Cerebellar nuclear complex (tissue), 1 donor: ENCODE data around the gene DMXL1.
"Not testable (repeated sequence)": the region's sequence is repeated elsewhere in the genome, so short reads cannot be mapped to it uniquely, and the experiment has no call there.

Source experiments
- DNase-seq, 2 experiments: peaks; one replicate each; lab custom pipeline; 2025; lab: John Stamatoyannopoulos, UW

Gene DMXL1

DNA sequence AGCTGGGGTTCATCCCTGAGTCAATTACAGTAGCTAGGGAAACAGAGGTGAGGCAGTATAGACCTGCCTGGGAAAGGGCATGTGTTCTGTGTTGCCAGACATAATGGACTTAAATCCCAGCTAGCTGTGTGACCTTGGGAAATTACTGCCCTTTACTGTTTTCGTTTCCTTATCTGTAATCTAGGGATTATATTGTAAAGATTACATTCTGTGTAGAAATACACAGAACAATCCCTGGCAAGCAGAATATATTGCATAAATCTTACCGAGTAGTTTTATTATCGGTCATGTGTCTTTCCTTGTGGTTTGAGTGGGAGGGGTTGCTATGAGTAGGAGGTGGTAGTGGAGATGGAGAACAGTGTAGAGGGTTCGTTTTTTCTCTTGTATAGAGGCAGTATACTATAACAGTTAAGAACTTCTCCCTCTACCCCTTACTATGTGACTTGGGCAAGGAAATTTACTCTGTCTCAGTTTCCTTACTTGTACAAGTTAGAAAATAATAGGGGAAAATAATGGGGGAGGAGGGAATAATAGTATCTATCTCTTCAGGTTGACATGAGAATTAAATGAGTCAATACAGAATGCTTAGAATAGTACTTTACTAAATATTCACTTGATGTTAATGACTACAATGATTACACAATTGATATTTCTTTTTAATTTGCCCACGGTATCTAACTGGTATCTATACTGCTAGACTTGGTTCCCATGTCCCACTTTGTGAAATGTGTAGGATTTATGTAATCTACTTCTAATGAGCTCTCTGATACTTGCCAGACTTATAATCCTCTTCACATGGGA, 7.1 kb upstream of the DMXL1 start:
- no peak for DNase-seq

- no peak for DNase-seq
Measured at GRCh38 chr5:119067450-119067849, 3.4 kb upstream of the DMXL1 start.

GRCh38 chr5:119070578-119070827, 384 bp upstream of the DMXL1 start:
- no peak for DNase-seq

- DNase-seq: no peak
Measured at GRCh38 chr5:119071561-119071995, 691 bp downstream of the DMXL1 start.

GRCh38 chr5:119072496-119072895, 1.6 kb downstream of the DMXL1 start:
- DNase-seq: no peak

DNA sequence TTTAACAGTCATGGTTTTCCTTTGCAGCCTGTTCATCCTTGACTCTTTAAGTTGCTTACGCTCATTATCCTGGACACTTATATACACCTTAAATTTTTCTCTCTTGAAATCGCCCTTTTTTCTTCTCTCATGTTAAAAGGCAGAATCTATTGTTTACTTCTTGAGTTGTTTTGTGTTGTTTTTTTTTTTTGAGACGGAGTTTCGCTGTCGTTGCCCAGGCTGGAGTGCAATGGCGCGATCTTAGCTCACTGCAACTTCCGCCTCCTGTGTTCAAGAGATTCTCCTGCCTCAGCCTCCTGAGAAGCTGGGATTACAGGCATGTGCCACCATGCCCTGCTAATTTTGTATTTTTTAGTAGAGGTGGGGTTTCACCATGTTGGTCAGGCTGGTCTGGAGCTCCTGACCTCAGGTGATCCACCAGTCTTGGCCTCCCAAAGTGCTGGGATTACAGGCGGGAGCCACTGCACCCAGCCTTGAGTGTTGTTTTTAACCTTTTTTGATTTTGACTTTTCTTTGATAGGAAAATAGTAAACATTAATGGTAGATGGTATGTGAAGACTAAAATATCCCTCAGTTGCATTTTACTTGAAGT, 3.0 kb downstream of the DMXL1 start:
- DNase-seq: not testable (repeated sequence)

GRCh38 chr5:119074419-119074818, 3.5 kb downstream of the DMXL1 start:
- no peak for DNase-seq

DNA sequence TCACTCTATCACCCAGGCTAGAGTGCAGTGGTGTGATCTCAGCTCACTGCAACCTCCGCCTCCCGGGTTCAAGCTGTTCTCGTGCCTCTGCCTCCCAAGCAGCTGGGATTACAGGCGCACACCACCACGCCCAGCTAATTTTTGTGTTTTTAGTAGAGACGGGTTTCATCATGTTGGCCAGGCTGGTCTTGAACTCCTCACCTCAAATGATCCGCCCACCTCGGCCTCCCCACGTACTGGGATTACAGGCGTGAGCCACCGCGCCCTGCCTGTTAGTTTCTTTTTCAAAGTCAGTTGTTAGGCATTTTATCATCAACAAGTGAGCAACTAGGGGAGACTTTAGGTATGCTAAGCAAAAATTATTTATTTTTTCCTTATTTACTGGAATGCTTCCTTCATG, 4.4 kb downstream of the DMXL1 start:
- DNase-seq: not testable (repeated sequence)

GRCh38 chr5:119076080-119076479, 5.2 kb downstream of the DMXL1 start:
- no peak for DNase-seq

DNA sequence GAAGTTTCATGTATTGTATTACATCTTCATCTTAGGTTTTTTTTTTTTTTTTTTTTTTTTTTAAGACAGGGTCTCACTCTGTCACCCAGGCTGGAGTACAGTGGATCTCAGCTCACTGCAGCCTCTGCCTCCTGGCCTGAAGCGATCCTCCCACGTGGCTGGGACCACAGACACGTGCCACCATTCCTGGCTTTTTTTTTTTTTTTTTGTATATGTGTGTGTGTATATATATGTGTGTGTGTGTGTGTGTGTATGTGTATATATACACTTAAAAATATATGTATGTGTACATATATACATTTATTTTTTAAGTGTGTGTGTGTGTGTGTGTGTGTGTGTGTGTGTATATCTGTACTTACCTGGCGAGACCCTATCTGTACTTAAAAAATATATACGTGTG, 6.6 kb downstream of the DMXL1 start:
- DNase-seq: no peak

- no peak for DNase-seq
Measured at GRCh38 chr5:119078071-119078846, 7.4 kb downstream of the DMXL1 start.

DNA sequence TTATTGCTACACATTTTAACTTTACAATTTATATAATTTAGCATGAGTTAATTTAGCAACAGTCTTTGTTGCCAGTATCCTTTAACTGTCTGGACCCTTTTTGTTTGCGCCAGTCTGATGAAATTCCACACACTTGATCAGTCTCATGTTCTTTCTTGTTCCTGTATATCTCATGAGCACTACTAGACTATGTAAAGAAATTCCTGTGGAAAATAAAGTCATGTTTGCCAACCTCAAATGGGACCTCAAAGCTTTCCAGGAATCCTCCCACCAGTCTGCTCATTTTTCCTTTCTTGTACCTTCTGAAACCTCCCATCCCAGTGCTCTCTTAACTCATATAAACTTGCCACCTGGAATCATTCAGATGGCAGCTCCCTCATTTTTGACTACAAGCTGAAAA, 8.0 kb downstream of the DMXL1 start:
- no peak for DNase-seq

GRCh38 chr5:119079318-119079921, 8.5 kb downstream of the DMXL1 start:
- DNase-seq: no peak

DNA sequence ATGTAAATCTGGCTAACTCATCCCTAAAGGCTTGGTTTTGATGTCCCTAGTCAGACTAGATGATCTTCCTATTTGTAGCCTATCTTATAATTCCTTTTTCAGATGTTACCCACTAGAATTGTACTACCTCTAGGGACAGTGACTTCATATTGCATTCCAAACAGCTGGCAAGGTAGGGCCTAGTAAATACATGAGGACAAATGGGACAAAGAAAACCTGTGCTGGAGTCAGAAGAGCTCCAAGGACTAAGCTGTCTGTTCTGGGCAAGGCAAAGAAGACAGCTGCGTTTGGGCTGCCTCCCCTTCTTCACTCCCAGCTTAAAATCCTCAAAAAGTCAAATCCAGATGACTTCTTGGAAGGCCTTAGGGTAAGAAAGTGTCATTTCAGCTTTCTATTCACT, 10.0 kb downstream of the DMXL1 start:
- DNase-seq: no peak

DNA sequence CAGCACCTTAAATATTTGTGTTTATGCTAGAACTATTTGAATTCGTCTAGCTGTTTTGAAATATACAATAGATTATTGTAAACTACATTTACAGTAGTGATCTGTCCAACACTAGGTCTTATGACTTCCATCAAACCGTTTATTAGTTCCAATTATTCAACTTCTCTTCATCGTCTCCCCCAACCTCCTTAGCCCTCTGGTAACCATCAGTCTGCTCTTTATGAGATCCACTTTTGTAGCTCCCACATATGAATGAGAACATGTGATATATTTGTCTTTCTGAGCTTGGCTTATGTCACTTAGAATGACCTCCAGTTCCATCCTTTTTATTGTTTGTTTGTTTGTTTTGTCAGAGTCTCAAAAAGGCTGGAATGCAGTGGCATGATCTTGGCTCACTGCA, 11.8 kb downstream of the DMXL1 start:
- no peak for DNase-seq

DNA sequence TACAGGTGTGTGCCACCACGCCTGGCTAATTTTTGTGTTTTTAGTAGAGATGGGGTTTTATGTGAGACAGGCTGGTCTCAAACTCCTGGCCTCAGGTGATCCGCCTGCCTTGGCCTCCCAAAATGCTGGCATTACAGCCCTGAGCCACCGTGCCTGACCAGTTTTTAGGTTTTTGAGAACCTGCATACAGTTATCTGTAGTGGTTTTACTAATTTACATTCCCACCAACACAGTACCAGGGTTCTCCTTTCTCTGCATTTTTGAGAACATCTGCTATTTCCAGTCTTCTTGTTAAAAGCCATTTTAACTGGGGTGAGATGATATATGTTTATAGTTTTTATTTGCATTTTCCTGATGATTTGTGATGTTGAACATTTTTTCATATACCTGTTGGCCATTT, 12.8 kb downstream of the DMXL1 start:
- no peak for DNase-seq

DNA sequence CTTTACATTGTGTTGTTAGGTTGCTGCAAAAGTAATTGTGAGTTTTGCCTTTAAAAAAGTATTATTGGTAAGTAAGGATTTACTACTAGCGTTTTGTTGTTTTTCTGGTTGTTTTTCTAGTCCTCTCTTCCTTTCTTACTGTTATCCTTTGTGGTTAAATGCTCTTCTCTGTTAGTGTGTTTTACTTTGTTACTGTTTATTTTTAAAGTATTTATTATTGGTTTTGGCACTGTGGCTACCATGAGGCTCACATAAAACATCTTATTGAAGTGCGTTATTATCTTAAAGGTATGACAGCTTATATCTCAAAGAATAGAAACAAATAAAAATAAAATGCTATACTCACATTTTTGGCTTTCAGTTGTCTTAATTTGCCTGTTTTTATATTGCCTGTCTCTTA, 17.6 kb downstream of the DMXL1 start:
- DNase-seq: no peak

GRCh38 chr5:119095611-119096010, 24.7 kb downstream of the DMXL1 start:
- DNase-seq: no peak

- no peak for DNase-seq
Measured at GRCh38 chr5:119105971-119106370, 35.1 kb downstream of the DMXL1 start.

DNA sequence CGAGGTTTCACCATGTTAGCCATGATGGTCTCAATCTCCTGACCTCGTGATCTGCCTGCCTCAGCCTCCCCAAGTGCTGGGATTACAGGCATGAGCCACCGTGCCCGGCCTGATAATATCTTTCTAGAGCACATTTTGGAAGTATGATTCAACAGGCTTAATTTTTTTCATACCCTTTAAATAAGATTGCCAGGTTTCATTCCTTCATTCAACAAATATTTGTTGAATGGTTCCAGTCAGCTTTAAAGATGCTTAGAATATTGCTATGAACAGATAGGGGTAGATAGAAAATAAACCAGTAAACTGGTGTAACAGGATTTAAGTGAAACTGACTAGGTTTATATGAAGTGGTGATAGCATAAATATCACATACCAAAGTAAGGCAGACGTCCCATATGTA, 41.3 kb downstream of the DMXL1 start:
- no peak for DNase-seq

- DNase-seq: no peak
Measured at GRCh38 chr5:119117237-119117636, 46.4 kb downstream of the DMXL1 start.

GRCh38 chr5:119118000-119118399, 47.1 kb downstream of the DMXL1 start:
- DNase-seq: no peak

GRCh38 chr5:119120893-119121292, 50.0 kb downstream of the DMXL1 start:
- no peak for DNase-seq
